Aorta (tissue), 5 donors: ENCODE results near the gene PRSS53. TPM values are rescaled to one million over a fixed set of nuclear protein-coding genes. Genes with fewer than 3 reads are reported as not detected.

Experiments used
- ATAC-seq: fragments of 200-7000 bp; cut with Tn5 transposase; one replicate; pipeline ENCODE4 v1.9.1; 2022; ENCODE audit warnings: moderate library complexity; ENCODE audit not compliant: low FRiP score
- DNase-seq, 2 donors: peaks; one replicate each; pipeline ENCODE4 v3.0.0-alpha.2; 2020
- H3K27ac ChIP-seq, 2 donors: one replicate each; pipeline ENCODE4 v1.5.1; 2013; ENCODE audit warnings: low read length in 2 of 2, mild to moderate bottlenecking in 2 of 2, moderate library complexity in 2 of 2, control low read depth in 1 of 2, inconsistent platforms in 1 of 2, low read depth in 1 of 2
- H3K27me3 ChIP-seq, 2 donors: one replicate each; pipeline ENCODE4 v1.6.1; 2013; ENCODE audit warnings: control low read depth in 1 of 2, low read length in 1 of 2, mild to moderate bottlenecking in 1 of 2, moderate library complexity in 1 of 2; ENCODE audit not compliant: insufficient read depth in 2 of 2, control insufficient read depth in 1 of 2
- H3K36me3 ChIP-seq, 2 donors: one replicate each; pipeline ENCODE4 v1.6.1; 2013; ENCODE audit warnings: control low read depth in 1 of 2, low read length in 1 of 2, mild to moderate bottlenecking in 1 of 2; ENCODE audit not compliant: insufficient read depth in 2 of 2, control insufficient read depth in 1 of 2
- H3K4me1 ChIP-seq, 2 donors: one replicate each; pipeline ENCODE4 v1.6.1; 2013; ENCODE audit warnings: low read length in 2 of 2, control low read depth in 1 of 2, mild to moderate bottlenecking in 1 of 2, moderate library complexity in 1 of 2; ENCODE audit not compliant: insufficient read depth in 2 of 2, control insufficient read depth in 1 of 2
- H3K4me3 ChIP-seq, 2 donors: one replicate each; pipeline ENCODE4 v1.5.1; 2013; ENCODE audit warnings: low read length in 2 of 2, control low read depth in 1 of 2, mild to moderate bottlenecking in 1 of 2
- H3K9me3 ChIP-seq: one replicate; pipeline ENCODE4 v1.6.1; 2013; ENCODE audit warnings: mild to moderate bottlenecking, low read length; ENCODE audit not compliant: control insufficient read depth
- WGBS, 2 donors: extraction: QIAGEN DNeasy Blood & Tissue Kit; methylation state at CpG; one replicate each; pipeline ENCODE4 v1.1.7; 2013; 5-methylcytosine and 5-hydroxymethylcytosine counted together
- intact Hi-C, 2 donors: fragments of 100-400 bp; cut with DNase I; formaldehyde crosslinking; loops; one replicate each; pipeline versions ENCODE4 v1.14.2 to v1.15.0; 2022
- polyA plus RNA-seq, 2 donors: library from polyadenylated mRNA; stranded (reverse); fragments of 200-250 nt; gene quantifications; one replicate each; pipeline ENCODE4 v1.2.3, GENCODE V29; 2013
- total RNA-seq, 2 donors: library from RNA; stranded (reverse); fragmentation: NEBNext Ultra II Directional; extraction: Animal tissue kit (Norgen Biotek cat#: 25700); gene quantifications; one replicate each; pipeline ENCODE4 v1.2.1, GENCODE V29; 2021
- donor health status: healthy with polysubstance abuse.
- donor health status: Bipolar disorder and iron deficiency.
- donor health status: DM: no; HTN: no; CAD: no.
- donor health status: DM: no; HTN: no; CAD: no.
- donor health status: DM: yes; HTN: yes; CAD: no.

PRSS53 gene
- total and polyA plus RNA-seq, 4 donors: 2.4 to 12.9 (median 4.8) TPM

DNA sequence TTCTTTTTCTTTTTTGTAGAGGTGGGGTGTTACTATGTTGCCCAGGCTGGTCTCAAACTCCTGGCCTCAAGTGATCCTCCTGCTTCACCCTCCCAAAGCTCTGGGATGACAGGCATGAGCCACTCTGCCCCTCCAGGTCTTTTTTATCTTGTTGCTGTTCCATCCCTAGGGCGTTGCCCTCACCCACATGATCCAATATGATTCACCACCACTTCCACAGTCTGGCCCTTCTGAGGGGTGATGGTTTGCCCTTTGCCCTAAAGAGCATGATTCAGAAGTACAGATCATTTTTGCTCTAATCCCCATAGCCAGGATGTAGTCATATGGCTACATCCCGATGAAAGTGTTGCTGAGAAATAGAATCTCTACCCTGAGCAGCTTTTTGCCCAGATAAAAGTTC, 36.6 kb downstream of the PRSS53 start:
- no peak for ATAC-seq
- DNase-seq: peak in 1 of 2 donors; percentile 61
- no peak overlapping the region for H3K27ac ChIP-seq
- WGBS, 2 donors: 67 to 73% methylated on average over 2 of the region's 2 CpGs
- no peaks in the 10 kb centered on the region for H3K9me3 ChIP-seq
- no peak overlapping the region for H3K4me3 ChIP-seq
- intact Hi-C loops: no loop called here
- no peaks in the 10 kb centered on the region for H3K36me3 ChIP-seq
- no peaks in the 10 kb centered on the region for H3K4me1 ChIP-seq
- no peaks in the 10 kb centered on the region for H3K27me3 ChIP-seq

DNA sequence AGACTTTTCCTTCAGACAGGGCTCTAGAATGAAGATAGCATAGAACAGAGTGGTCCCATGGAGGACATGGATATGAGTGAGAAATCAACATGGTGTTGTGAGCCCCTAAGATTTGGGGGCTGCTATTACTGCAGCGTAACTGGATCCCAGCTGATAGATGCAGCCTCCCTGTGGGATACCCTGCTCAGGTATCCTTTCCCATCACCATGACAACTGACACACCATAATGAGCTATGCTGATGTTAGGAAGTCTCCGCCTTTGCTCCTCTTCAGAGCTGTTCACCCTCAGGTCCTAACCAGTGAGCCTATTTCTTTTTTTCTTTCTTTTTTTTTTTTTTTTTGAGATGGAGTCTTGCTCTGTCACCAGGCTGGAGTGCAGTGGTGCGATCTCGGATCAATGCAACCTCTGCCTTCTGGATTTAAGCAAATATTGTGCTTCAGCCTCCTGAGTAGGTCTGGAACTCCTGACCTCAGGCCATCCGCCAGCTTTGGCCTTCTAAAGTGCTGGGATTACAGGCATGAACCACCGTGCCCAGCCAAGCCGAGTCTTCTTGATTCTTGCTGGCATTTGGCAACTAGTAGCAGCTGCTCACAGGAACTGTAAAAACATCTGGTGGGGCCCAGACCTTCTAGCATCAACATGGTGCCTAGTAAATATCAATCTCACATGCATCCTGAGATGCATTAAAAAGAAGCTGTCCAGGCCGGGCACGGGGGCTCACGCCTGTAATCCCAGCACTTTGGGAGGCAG, 38.3 kb downstream of the PRSS53 start:
- no peak for ATAC-seq
- Histone ChIP-seq H3K36me3 (no peaks in the 10 kb centered on the region), H3K4me3 (no peak overlapping the region), H3K27me3 (no peaks in the 10 kb centered on the region), H3K4me1 (no peaks in the 10 kb centered on the region), H3K9me3 (no peaks in the 10 kb centered on the region), H3K27ac (no peak overlapping the region)
- intact Hi-C loops: no loop called here
- DNase-seq: no peak
- 69% methylated on average over 10 of the region's 10 CpGs for WGBS, 2 donors

DNA sequence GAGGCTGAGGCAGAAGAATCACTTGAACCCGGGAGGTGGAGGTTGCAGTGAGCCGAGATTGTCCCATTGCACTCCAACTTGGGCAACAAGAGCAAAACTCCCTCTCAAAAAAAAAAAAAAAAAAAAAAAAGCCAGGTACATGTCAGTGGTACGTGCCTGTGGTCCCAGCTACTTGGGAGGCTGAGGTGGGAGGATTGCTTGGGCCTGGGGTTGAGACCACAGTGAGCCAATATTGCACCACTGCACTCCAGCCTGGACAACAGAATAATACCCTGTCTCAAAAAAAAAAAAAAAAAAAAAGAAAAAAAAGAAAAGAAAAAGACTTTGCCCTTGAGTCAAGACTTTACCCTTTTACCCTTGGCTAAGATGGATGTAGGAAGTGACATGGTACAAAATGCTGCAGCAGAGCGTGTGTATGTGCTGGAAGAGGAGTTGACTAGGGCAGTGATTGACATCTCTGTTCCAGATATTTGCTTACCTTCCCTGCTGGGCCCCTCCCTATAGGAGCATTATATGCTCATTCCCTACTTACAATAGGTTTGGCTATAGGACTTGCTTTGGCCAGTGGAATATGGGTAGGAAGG, 44.8 kb downstream of the PRSS53 start:
- ATAC-seq (no peak), DNase-seq (no peak)
- intact Hi-C loops: no loop called here
- Histone ChIP-seq H3K27me3 (no peaks in the 10 kb centered on the region), H3K36me3 (peaks cover 2 to 4% of the 10 kb centered on the region in 2 donors), H3K4me1 (no peaks in the 10 kb centered on the region), H3K4me3 (no peak overlapping the region), H3K9me3 (no peaks in the 10 kb centered on the region), H3K27ac (no peak overlapping the region)
- 86 to 87% methylated on average over 4 of the region's 4 CpGs for WGBS, 2 donors

DNA sequence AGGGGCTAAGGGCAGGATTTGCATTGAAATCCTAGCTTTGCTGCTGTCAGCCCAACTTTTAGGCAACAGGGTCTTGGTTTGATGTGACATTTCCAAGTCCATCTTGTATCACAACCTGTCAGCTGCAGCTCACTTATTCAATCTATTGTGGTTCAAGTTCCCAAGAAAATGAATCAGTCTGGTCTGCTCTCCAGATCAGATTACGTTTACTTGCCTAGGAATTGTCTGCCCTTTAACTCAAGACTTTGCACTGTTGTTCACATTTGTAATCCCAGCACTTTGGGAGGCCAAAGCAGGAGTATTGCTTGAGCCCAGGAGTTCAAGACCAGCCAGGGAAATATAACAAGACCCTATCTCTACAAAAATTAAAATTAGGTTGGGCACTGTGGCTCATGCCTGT, 45.4 kb downstream of the PRSS53 start:
- DNase-seq: no peak
- peaks cover 2 to 9% of the 10 kb centered on the region in 2 donors for H3K36me3 ChIP-seq
- H3K4me1 ChIP-seq: no peaks in the 10 kb centered on the region
- no peak for ATAC-seq
- H3K4me3 ChIP-seq: no peak overlapping the region
- no peaks in the 10 kb centered on the region for H3K9me3 ChIP-seq
- no peaks in the 10 kb centered on the region for H3K27me3 ChIP-seq
- no peak overlapping the region for H3K27ac ChIP-seq
- 85 to 87% methylated on average over 1 of the region's 1 CpG for WGBS, 2 donors
- intact Hi-C loops: no loop called here

DNA sequence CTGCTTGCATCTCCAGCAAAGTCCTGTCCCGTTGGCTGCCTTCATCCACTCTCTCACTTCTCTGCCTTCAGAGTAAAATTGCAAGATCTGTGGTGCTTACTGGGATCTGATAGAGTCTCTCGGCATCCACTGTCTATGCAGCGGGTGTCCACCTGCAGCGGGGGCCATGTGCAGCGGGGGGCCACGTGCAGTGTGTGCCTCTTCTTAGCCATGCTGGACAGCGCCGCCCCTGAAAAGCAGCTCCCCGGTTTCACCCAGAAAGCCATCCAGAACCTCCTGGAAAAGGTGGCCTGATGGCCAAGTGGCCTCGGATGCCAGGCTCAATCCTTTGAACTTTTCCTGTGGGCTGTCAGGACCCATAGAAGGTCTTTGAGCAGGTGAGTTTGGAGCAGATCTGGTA, 45.9 kb downstream of the PRSS53 start:
- intact Hi-C loops: no loop called here
- Histone ChIP-seq H3K27ac (no peak overlapping the region), H3K4me1 (no peaks in the 10 kb centered on the region), H3K36me3 (peaks cover 2 to 11% of the 10 kb centered on the region in 2 donors), H3K4me3 (no peak overlapping the region), H3K9me3 (no peaks in the 10 kb centered on the region), H3K27me3 (no peaks in the 10 kb centered on the region)
- DNase-seq (no peak), ATAC-seq (no peak)
- WGBS, 2 donors: 87 to 90% methylated on average over 10 of the region's 10 CpGs

DNA sequence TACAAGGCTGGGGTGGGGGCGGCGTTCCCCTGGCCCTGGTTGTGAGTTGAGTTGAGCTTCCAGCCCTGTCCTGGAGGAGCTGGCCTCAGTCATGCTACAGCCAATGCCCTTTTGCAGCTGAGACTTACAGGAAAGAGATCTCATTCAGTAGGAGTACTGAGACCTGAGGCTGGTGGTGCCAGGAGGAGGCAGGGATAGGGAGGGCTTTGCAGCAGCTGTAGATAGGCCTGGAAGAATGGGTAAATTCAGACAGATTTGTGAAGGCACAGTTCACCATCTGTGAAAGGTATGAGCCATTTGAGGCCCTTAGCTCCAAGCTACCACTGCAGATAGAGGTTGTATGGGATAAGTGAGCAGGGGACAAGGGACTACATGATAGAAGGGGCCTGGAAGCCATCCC, 49.8 kb downstream of the PRSS53 start:
- Histone ChIP-seq H3K27ac (no peak overlapping the region), H3K27me3 (no peaks in the 10 kb centered on the region), H3K36me3 (peaks cover 2 to 11% of the 10 kb centered on the region in 2 donors), H3K4me3 (no peak overlapping the region), H3K4me1 (no peaks in the 10 kb centered on the region), H3K9me3 (no peaks in the 10 kb centered on the region)
- 98 to 100% methylated on average over 2 of the region's 2 CpGs for WGBS, 2 donors
- intact Hi-C loops: loop anchor here in 1 of 2 donors (5.0 kb wide), 1 partner anchor 52 kb away; the partner anchor contains the start of gene HSD3B7
- DNase-seq (no peak), ATAC-seq (no peak)

DNA sequence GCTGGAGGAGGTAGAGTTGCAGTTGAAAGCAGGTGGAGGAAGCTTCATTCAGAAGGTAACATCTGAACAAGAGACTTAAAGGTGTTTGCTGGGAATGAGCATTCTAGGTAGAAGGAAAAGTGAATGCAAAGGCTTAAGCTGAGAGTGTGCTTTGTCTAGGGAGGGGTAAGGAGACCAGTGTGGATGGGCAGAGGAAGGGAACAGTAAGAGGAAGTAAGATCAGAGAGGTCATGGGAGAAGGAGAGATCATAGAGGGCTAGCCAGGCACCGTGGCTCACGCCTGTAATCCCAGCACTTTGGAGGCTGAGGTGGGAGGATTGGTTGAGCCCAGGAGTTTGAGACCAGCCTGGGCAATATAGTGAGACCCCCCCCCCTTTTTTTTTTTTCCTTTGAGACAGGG, 52.1 kb downstream of the PRSS53 start:
- ATAC-seq (no peak), DNase-seq (no peak)
- Histone ChIP-seq H3K27ac (no peak overlapping the region), H3K4me1 (peaks cover 0 to 1% of the 10 kb centered on the region in 2 donors), H3K36me3 (peaks cover 2 to 11% of the 10 kb centered on the region in 2 donors), H3K27me3 (no peaks in the 10 kb centered on the region), H3K9me3 (no peaks in the 10 kb centered on the region), H3K4me3 (no peak overlapping the region)
- intact Hi-C loops: loop anchor here in 1 of 2 donors (5.0 kb wide), 1 partner anchor 49 kb away; the partner anchor contains the start of gene HSD3B7
- 49 to 71% methylated on average over 2 of the region's 2 CpGs for WGBS, 2 donors

DNA sequence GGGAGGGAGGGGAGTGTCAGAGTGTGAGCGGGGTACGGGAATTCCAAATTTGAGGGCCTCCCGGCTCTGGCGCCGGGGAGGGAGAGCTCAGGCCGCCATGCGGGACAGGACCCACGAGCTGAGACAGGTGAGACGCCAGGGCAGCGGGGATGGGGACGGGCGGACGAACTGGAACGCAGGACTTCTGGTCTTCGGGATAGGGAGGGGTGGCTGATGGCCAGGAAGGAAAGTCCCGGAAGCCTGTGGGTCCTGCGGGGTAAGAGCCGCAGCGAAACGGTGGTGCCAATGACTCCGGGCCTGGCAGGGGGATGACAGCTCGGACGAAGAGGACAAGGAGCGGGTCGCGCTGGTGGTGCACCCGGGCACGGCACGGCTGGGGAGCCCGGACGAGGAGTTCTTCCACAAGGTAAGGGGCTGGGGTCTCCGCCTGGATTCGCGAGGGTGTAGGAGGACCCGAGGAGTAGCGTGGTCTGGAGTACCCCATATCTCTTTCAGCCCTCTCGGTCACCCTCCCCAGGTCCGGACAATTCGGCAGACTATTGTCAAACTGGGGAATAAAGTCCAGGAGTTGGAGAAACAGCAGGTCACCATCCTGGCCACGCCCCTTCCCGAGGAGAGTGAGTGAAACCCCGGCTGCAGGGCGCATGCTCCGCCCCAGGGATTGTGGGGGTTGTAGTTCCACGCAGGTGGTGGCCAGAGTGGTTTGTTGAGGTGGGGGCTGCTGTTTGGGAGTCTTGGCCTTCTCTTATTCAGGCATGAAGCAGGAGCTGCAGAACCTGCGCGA, 54.8 kb downstream of the PRSS53 start:
- WGBS, 2 donors: 1% methylated on average over 47 of the region's 47 CpGs
- Histone ChIP-seq H3K9me3 (no peaks in the 10 kb centered on the region), H3K27me3 (no peaks in the 10 kb centered on the region), H3K4me1 (peaks cover 0 to 1% of the 10 kb centered on the region in 2 donors), H3K4me3 (peak overlapping the region; percentile 76 to 89), H3K36me3 (peaks cover 0 to 5% of the 10 kb centered on the region in 2 donors), H3K27ac (peak overlapping the region in 1 of 2 donors; percentile 41)
- ATAC-seq (peak; percentile 90), DNase-seq (peak; percentile 96)
- intact Hi-C loops: loop anchor here (2.0 to 5.0 kb wide), 4 partner anchors 37 to 423 kb away; partner anchors contain the start of genes ARMC5 (in 1 of the 2), ZNF646 (in 1 of the 2) and ZNF668 (in 1 of the 2)
